ENCODE measurements around the gene C3. TPM values are rescaled to one million over a fixed set of nuclear protein-coding genes. Genes with fewer than 3 reads are reported as not detected.

Gene C3
- total and polyA plus RNA-seq, 2 of the 13 experiments (the other 11 are each of a cell fraction or from before 2014, with no cell fraction given) = 1,455 to 6,272 TPM

DNA sequence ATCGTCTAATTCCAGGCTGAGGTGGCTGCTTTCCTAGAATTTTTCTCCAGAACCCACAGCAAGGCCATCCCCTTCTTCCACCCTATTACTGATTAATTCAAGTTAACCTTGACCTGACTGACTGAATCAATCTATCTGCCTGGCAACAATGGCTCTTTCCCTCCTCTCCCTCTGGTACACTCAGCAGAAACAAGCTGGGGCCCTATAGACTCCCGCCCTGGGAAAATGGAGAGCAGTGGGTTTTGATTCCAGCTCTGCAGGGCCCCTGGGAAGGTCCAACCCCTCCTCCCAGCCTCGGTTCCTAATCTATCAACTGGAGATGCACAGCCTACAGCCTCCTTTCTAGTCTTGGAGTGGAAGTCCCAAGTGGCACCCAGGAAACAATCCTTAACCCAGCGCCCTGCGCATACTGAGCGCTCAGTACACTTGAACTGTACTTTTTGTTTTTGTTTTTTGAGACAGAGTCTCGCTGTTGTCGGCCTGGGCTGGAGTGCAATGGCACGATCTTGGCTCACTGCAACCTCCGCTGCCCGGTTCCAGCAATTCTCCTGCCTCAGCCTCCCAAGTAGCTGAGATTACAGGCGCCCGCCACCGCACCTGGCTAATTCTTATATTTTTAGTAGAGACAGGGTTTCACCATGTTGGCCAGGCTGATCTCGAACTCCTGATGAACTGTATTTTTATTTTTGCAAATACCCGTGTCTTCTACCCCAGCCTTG lies 5.2 kb upstream of the C3 start (continued):
- TF ChIP-seq ARID3A (IDR thresholded peaks at IDR 0.05; ENCODE audit: low read depth, low read length) = peak; percentile 83
- no peak for TF ChIP-seq LBX2 (CRISPR knock-in tag; IDR thresholded peaks at IDR 0.05; ENCODE audit: borderline replicate concordance)
- TF ChIP-seq KLF12 (CRISPR knock-in tag; IDR thresholded peaks at IDR 0.05; ENCODE audit: borderline replicate concordance) = no peak
- TF ChIP-seq MTA1 (CRISPR knock-in tag; IDR thresholded peaks at IDR 0.05; ENCODE audit: borderline replicate concordance) = no peak
- TF ChIP-seq, protein P1, sequence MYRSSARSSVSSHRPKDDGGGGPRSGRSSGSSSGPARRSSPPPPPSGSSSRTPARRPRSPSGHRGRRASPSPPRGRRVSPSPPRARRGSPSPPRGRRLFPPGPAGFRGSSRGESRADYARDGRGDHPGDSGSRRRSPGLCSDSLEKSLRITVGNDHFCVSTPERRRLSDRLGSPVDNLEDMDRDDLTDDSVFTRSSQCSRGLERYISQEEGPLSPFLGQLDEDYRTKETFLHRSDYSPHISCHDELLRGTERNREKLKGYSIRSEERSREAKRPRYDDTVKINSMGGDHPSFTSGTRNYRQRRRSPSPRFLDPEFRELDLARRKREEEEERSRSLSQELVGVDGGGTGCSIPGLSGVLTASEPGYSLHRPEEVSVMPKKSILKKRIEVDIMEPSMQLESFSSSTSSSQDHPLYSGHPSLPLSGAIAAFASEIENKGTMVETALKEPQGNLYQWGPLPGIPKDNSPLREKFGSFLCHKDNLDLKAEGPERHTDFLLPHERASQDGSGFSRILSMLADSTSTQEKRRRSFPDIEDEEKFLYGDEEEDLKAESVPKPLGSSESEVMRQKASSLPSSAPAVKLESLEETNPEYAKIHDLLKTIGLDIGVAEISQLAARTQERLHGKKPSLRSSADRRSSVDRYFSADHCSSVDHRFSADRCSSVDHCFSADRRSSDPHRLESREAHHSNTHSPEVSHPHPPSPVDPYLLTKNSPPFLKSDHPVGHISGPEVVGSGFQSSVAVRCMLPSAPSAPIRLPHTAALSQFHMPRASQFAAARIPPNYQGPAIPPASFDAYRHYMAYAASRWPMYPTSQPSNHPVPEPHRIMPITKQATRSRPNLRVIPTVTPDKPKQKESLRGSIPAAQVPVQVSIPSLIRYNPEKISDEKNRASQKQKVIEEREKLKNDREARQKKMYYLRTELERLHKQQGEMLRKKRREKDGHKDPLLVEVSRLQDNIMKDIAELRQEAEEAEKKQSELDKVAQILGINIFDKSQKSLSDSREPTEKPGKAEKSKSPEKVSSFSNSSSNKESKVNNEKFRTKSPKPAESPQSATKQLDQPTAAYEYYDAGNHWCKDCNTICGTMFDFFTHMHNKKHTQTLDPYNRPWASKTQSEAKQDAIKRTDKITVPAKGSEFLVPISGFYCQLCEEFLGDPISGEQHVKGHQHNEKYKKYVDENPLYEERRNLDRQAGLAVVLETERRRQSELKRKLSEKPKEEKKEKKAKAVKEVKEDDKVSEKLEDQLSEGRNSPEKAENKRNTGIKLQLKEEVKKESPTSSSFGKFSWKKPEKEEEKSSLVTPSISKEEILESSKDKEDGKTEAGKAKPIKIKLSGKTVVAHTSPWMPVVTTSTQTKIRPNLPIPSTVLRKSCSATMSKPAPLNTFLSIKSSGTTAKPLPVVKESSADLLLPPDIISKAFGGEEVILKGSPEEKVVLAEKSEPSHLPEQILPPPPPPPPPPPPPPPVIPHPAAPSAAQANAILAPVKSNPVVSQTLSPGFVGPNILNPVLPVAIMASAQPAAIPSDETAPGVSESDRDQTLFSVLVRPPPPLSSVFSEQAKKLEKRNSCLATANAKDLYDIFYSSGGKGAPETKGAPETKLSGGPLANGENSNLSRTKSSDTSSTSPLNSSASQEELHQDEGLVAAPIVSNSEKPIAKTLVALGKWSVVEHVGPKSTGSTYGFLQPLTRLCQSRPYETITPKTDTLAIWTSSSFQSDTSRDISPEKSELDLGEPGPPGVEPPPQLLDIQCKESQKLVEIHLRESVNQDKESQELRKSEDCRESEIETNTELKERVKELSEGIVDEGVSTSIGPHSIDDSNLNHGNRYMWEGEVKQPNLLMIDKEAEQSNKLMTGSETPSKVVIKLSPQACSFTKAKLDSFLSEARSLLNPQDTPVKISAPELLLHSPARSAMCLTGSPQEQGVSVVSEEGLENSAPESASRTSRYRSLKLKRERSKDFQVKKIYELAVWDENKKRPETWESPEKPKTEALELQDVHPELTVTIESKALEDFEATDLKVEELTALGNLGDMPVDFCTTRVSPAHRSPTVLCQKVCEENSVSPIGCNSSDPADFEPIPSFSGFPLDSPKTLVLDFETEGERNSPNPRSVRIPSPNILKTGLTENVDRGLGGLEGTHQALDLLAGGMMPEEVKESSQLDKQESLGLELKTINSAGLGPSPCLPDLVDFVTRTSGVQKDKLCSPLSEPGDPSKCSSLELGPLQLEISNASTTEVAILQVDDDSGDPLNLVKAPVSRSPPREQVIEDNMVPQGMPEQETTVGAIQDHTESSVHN (CRISPR knock-in tag; IDR thresholded peaks at IDR 0.05) = no peak
- TF ChIP-seq ZNF496 (CRISPR knock-in tag; IDR thresholded peaks at IDR 0.05; ENCODE audit: insufficient replicate concordance) = no peak
- no peak for TF ChIP-seq IKZF1 (IDR thresholded peaks at IDR 0.05)
- peak; percentile 62; the same call in 1 of the 2 replicates for TF ChIP-seq PRDM10 (CRISPR knock-in tag; IDR thresholded peaks at IDR 0.05; ENCODE audit: low read depth)
- no peak for TF ChIP-seq PTBP1 (IDR thresholded peaks at IDR 0.05; ENCODE audit: low read depth, low read length, poor library complexity, severe bottlenecking)
- no peak for TF ChIP-seq SP4 (CRISPR knock-in tag; IDR thresholded peaks at IDR 0.05)
- no peak for TF ChIP-seq EED (CRISPR knock-in tag; IDR thresholded peaks at IDR 0.05)
- TF ChIP-seq, protein P2, sequence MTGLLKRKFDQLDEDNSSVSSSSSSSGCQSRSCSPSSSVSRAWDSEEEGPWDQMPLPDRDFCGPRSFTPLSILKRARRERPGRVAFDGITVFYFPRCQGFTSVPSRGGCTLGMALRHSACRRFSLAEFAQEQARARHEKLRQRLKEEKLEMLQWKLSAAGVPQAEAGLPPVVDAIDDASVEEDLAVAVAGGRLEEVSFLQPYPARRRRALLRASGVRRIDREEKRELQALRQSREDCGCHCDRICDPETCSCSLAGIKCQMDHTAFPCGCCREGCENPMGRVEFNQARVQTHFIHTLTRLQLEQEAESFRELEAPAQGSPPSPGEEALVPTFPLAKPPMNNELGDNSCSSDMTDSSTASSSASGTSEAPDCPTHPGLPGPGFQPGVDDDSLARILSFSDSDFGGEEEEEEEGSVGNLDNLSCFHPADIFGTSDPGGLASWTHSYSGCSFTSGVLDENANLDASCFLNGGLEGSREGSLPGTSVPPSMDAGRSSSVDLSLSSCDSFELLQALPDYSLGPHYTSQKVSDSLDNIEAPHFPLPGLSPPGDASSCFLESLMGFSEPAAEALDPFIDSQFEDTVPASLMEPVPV (CRISPR knock-in tag; IDR thresholded peaks at IDR 0.05) = no peak
